Liver (tissue), 9 donors: ENCODE measurements around the gene LTN1. TPM values are rescaled to one million over a fixed set of nuclear protein-coding genes. Genes with fewer than 3 reads are reported as not detected.

Experiments used
- DNase-seq: peaks from one replicate; pipeline ENCODE4 v3.0.0-alpha.2; 2017; ENCODE audit warnings: low spot score
- H3K27ac ChIP-seq, 2 donors: one replicate each; pipeline ENCODE4 v1.7.0; 2013; ENCODE audit warnings: inconsistent platforms in 2 of 2, low read length in 2 of 2, control low read depth in 1 of 2, low read depth in 1 of 2, mild to moderate bottlenecking in 1 of 2
- H3K27me3 ChIP-seq, 4 donors: one replicate each; pipeline versions ENCODE4 v1.6.1 to v1.7.0; 2013; ENCODE audit warnings: low read length in 3 of 4, inconsistent platforms in 1 of 4, mild to moderate bottlenecking in 1 of 4, moderate library complexity in 1 of 4; ENCODE audit not compliant: control insufficient read depth in 4 of 4, insufficient read depth in 4 of 4
- H3K36me3 ChIP-seq, 4 donors: one replicate each; pipeline versions ENCODE4 v1.6.1 to v1.7.0; 2013; ENCODE audit warnings: low read length in 3 of 4, mild to moderate bottlenecking in 3 of 4, low read depth in 1 of 4, moderate library complexity in 1 of 4; ENCODE audit not compliant: control insufficient read depth in 4 of 4, insufficient read depth in 3 of 4
- H3K4me1 ChIP-seq, 4 donors: one replicate each; pipeline versions ENCODE4 v1.6.1 to v1.7.0; 2013; ENCODE audit warnings: low read length in 3 of 4, mild to moderate bottlenecking in 3 of 4, moderate library complexity in 1 of 4; ENCODE audit not compliant: control insufficient read depth in 4 of 4, insufficient read depth in 4 of 4
- H3K4me3 ChIP-seq, 3 donors: one replicate each; pipeline versions ENCODE4 v1.6.1 to v1.7.0; 2013; ENCODE audit warnings: low read length in 3 of 3, control low read depth in 1 of 3, low read depth in 1 of 3, mild to moderate bottlenecking in 1 of 3
- H3K9ac ChIP-seq, 2 donors: one replicate each; pipeline ENCODE4 v1.7.0; 2013; ENCODE audit warnings: low read length in 2 of 2, mild to moderate bottlenecking in 2 of 2, moderate library complexity in 2 of 2, control low read depth in 1 of 2, low read depth in 1 of 2
- H3K9me3 ChIP-seq, 4 donors: one replicate each; pipeline versions ENCODE4 v1.6.1 to v1.7.0; 2013; ENCODE audit warnings: low read length in 3 of 4; ENCODE audit not compliant: control insufficient read depth in 4 of 4
- ATF3 ChIP-seq: IDR thresholded peaks from 2 replicates; pipeline ENCODE4 v1.6.1; 2016; ENCODE audit warnings: antibody characterized with exemption
- CTCF ChIP-seq: fragments of 150-350 bp; IDR thresholded peaks from 2 replicates; pipeline ENCODE4 v1.5.1; 2017; ENCODE audit warnings: improper control_type of control experiment, low read depth, low read length; ENCODE audit not compliant: missing input control
- EGR1 ChIP-seq, 2 donors: IDR thresholded peaks; 2 replicates each; pipeline ENCODE4 v1.6.1; 2016 to 2018; ENCODE audit warnings: antibody characterized with exemption in 2 of 2, low read depth in 2 of 2
- FOXA1 ChIP-seq: IDR thresholded peaks from 2 replicates; pipeline ENCODE4 v1.6.1; 2016; ENCODE audit warnings: antibody characterized with exemption
- FOXA2 ChIP-seq: IDR thresholded peaks from 2 replicates; pipeline ENCODE4 v1.6.1; 2016; ENCODE audit warnings: antibody characterized with exemption
- GABPA ChIP-seq, 2 donors: IDR thresholded peaks in 1 of 2; conservative IDR thresholded peaks in 1 of 2; 2 replicates each; pipeline ENCODE4 v1.6.1; 2016; ENCODE audit warnings: antibody characterized with exemption in 2 of 2, mild to moderate bottlenecking in 1 of 2, moderate library complexity in 1 of 2
- HNF4A ChIP-seq, 2 donors: conservative IDR thresholded peaks; 2 replicates each; pipeline ENCODE4 v1.6.1; 2016; ENCODE audit warnings: antibody characterized with exemption in 2 of 2, mild to moderate bottlenecking in 2 of 2
- HNF4G ChIP-seq: IDR thresholded peaks from 2 replicates; pipeline ENCODE4 v1.6.1; 2016; ENCODE audit warnings: antibody characterized with exemption
- JUND ChIP-seq, 2 donors: IDR thresholded peaks; 2 replicates each; pipeline ENCODE4 v1.6.1; 2016; ENCODE audit warnings: antibody characterized with exemption in 2 of 2
- NR2F2 ChIP-seq: IDR thresholded peaks from 2 replicates; pipeline ENCODE4 v1.6.1; 2016; ENCODE audit warnings: antibody characterized with exemption
- RAD21 ChIP-seq, 2 donors: IDR thresholded peaks; 2 replicates each; pipeline ENCODE4 v1.6.1; 2016; ENCODE audit warnings: antibody characterized with exemption in 2 of 2, mild to moderate bottlenecking in 2 of 2
- REST ChIP-seq: IDR thresholded peaks from 2 replicates; pipeline ENCODE4 v1.6.1; 2016; ENCODE audit warnings: antibody characterized with exemption, mild to moderate bottlenecking
- RXRA ChIP-seq, 2 donors: IDR thresholded peaks; 2 replicates each; pipeline ENCODE4 v1.6.1; 2017 to 2018; ENCODE audit warnings: antibody characterized with exemption in 2 of 2, mild to moderate bottlenecking in 1 of 2
- SP1 ChIP-seq: IDR thresholded peaks from 2 replicates; pipeline ENCODE4 v1.6.1; 2018; ENCODE audit warnings: antibody characterized with exemption, mild to moderate bottlenecking
- TAF1 ChIP-seq: conservative IDR thresholded peaks from 2 replicates; pipeline ENCODE4 v1.6.1; 2016; ENCODE audit warnings: antibody characterized with exemption, mild to moderate bottlenecking
- YY1 ChIP-seq: IDR thresholded peaks from 2 replicates; pipeline ENCODE4 v1.6.1; 2016; ENCODE audit warnings: antibody characterized with exemption, mild to moderate bottlenecking
- ZBTB33 ChIP-seq: IDR thresholded peaks from 2 replicates; pipeline ENCODE4 v1.6.1; 2016; ENCODE audit warnings: antibody characterized with exemption
- WGBS: extraction: QIAGEN DNeasy Blood & Tissue Kit; methylation state at CpG from one replicate; pipeline ENCODE4 v1.1.7; 2013; 5-methylcytosine and 5-hydroxymethylcytosine counted together
- polyA plus RNA-seq, 2 donors: library from polyadenylated mRNA; stranded (reverse) in 1 of 2; unstranded in 1 of 2; fragments of 200-250 nt in 1 of 2; fragments of >200 nt in 1 of 2; fragmentation: Nextera tagmentation in 1 of 2; extraction: Ambion mirVana in 1 of 2; gene quantifications; one replicate each; pipeline versions ENCODE4 v1.2.1 to v1.2.3, GENCODE V29; 2013 to 2015
- total RNA-seq, 2 donors: library from RNA; depleted of rRNA; stranded (reverse); fragments of >200 nt; gene quantifications; one replicate each; pipeline ENCODE4 v1.2.3, GENCODE V29; 2014
- TF ChIP-seq, protein P1 (sequence below): IDR thresholded peaks from 2 replicates; pipeline ENCODE4 v1.6.1; 2016; ENCODE audit warnings: antibody characterized with exemption
- donor health status: healthy.
- donor health status: healthy.
- donor health status: healthy.
- donor health status: healthy.
- donor health status: healthy.

Gene LTN1
- total and polyA plus RNA-seq, 4 donors, result 3.9 to 22.1 (median 9.6) TPM

- TF ChIP-seq REST (no peak), YY1 (no peak)
These were observed 33.1 kb downstream of the LTN1 start (continued) for GRCh38 chr21:28959367-28960099.

DNA sequence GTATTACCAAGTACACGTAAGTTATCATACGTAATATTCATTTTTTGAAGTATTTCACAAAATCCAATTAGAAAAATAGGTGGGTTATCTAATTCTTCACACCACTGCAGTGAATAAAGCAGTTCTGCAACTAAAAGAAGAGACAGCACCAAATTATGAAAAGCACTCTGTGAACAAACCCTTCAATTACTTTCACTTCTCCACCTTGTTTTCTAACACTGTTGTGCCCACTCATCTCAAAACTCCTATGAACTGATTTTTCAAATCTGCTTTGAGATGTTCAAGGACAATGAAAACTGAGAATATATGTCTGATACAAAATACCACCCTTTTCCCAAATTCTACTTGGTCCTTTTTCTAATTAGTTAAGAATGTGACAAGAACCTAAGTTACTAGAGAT, 39.4 kb downstream of the LTN1 start:
- H3K4me3 ChIP-seq, result no peak overlapping the region
- peaks cover 3 to 48% (median 31%) of the 10 kb centered on the region in 4 donors for H3K36me3 ChIP-seq
- H3K27ac ChIP-seq, result no peak overlapping the region
- no peaks in the 10 kb centered on the region for H3K9me3 ChIP-seq
- WGBS, result 100% methylated on average over 2 of the region's 2 CpGs
- H3K27me3 ChIP-seq, result no peaks in the 10 kb centered on the region
- H3K4me1 ChIP-seq, result no peaks in the 10 kb centered on the region
- no peak for TF ChIP-seq ATF3
- no peak for TF ChIP-seq TAF1
- TF ChIP-seq SP1, result no peak
- TF ChIP-seq CTCF, result no peak
- no peak for TF ChIP-seq JUND (IDR thresholded peaks at IDR 0.05)
- no peak for TF ChIP-seq HNF4A (conservative IDR thresholded peaks at IDR 0.05)
- TF ChIP-seq FOXA2, result no peak
- TF ChIP-seq GABPA (IDR thresholded peaks at IDR 0.05 in 1 of 2, conservative IDR thresholded peaks at IDR 0.05 in 1 of 2), result no peak
- no peak for TF ChIP-seq EGR1 (IDR thresholded peaks at IDR 0.05; ENCODE audit: low read depth in 2 of 2)
- TF ChIP-seq ZBTB33, result no peak
- TF ChIP-seq RAD21 (IDR thresholded peaks at IDR 0.05), result no peak
- TF ChIP-seq YY1, result no peak
- no peak for TF ChIP-seq REST
- TF ChIP-seq RXRA (IDR thresholded peaks at IDR 0.05), result no peak
- TF ChIP-seq, protein P1, sequence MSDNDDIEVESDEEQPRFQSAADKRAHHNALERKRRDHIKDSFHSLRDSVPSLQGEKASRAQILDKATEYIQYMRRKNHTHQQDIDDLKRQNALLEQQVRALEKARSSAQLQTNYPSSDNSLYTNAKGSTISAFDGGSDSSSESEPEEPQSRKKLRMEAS, result no peak
- TF ChIP-seq FOXA1, result no peak
- TF ChIP-seq HNF4G, result no peak
- no peak for TF ChIP-seq NR2F2
- H3K9ac ChIP-seq, result no peak overlapping the region
- DNase-seq, result no peak
